Naive thymus-derived CD4-positive, alpha-beta T cell (primary cell): Measurements from ENCODE around the gene OR10W1. TPM values are rescaled to one million over a fixed set of nuclear protein-coding genes. Genes with fewer than 3 reads are reported as not detected.
A peak's percentile ranks its signal among the peaks of the same experiment; 100 is the strongest.

ENCODE experiments used
- ATAC-seq: fragments of 150-1000 bp; cut with Tn5 transposase; 2 replicates; pipeline ENCODE4 v1.10.0; 2021; ENCODE audit warnings: mild to moderate bottlenecking, moderate library complexity
- CTCF ChIA-PET: fragments of 350-600 bp; sonication (Branson Sonifier 250); formaldehyde crosslinking; loops from one replicate; lab custom pipeline; 2021; ENCODE audit warnings: antibody characterized with exemption; lab: Charles Lee
- POLR2A ChIA-PET: fragments of 350-600 bp; sonication (Branson Sonifier 250); formaldehyde crosslinking; loops from one replicate; lab custom pipeline; 2021; ENCODE audit warnings: antibody characterized with exemption, inconsistent platforms; lab: Charles Lee
- DNase-seq, 9 donors: peaks; one replicate each; pipeline versions ENCODE4 v3.0.0 to v3.0.0-alpha.2; 2020 to 2022; ENCODE audit warnings: mixed read lengths in 1 of 9
- H3K27ac ChIP-seq: one replicate; pipeline ENCODE4 v1.7.0; 2013; ENCODE audit warnings: mild to moderate bottlenecking, low read depth, low read length, moderate library complexity
- H3K27me3 ChIP-seq, 2 donors: one replicate each; pipeline ENCODE4 v1.7.0; 2013; ENCODE audit warnings: low read length in 2 of 2, mild to moderate bottlenecking in 2 of 2, moderate library complexity in 2 of 2; ENCODE audit not compliant: control insufficient read depth in 2 of 2, insufficient read depth in 2 of 2
- H3K36me3 ChIP-seq, 3 experiments: 1 replicate in 2 of 3; 2 replicates in 1 of 3; pipeline ENCODE4 v1.7.0; 2013; ENCODE audit warnings: low read length in 3 of 3, mild to moderate bottlenecking in 3 of 3, moderate library complexity in 1 of 3; ENCODE audit not compliant: insufficient read depth in 3 of 3, control insufficient read depth in 2 of 3
- H3K4me1 ChIP-seq, 2 donors: one replicate each; pipeline ENCODE4 v1.7.0; 2013; ENCODE audit warnings: low read length in 2 of 2, mild to moderate bottlenecking in 2 of 2, moderate library complexity in 1 of 2; ENCODE audit not compliant: control insufficient read depth in 2 of 2, insufficient read depth in 2 of 2
- H3K4me3 ChIP-seq: 2 replicates; pipeline ENCODE4 v1.7.0; 2013; ENCODE audit warnings: mild to moderate bottlenecking, low read length
- H3K9me3 ChIP-seq, 3 experiments: 1 replicate in 2 of 3; 2 replicates in 1 of 3; pipeline ENCODE4 v1.7.0; 2013; ENCODE audit warnings: low read length in 3 of 3; ENCODE audit not compliant: control insufficient read depth in 2 of 3
- H3K27ac Mint-ChIP-seq, 9 donors: one replicate each; pipeline ENCODE4 v1.8.0; 2020 to 2022; ENCODE audit warnings: mixed read lengths in 9 of 9, mild to moderate bottlenecking in 8 of 9, moderate library complexity in 5 of 9, inconsistent platforms in 2 of 9
- H3K27me3 Mint-ChIP-seq, 5 donors: one replicate each; pipeline ENCODE4 v1.8.0; 2021 to 2022; ENCODE audit warnings: mixed read lengths in 5 of 5, mild to moderate bottlenecking in 1 of 5
- H3K36me3 Mint-ChIP-seq, 5 donors: one replicate each; pipeline ENCODE4 v1.8.0; 2020 to 2022; ENCODE audit warnings: mixed read lengths in 5 of 5, mild to moderate bottlenecking in 3 of 5, inconsistent platforms in 1 of 5
- H3K4me1 Mint-ChIP-seq, 7 donors: one replicate each; pipeline ENCODE4 v1.8.0; 2020 to 2022; ENCODE audit warnings: mixed read lengths in 7 of 7, mild to moderate bottlenecking in 3 of 7, inconsistent platforms in 1 of 7
- H3K4me3 Mint-ChIP-seq, 10 donors: one replicate each; pipeline ENCODE4 v1.8.0; 2020 to 2022; ENCODE audit warnings: mild to moderate bottlenecking in 10 of 10, mixed read lengths in 10 of 10, moderate library complexity in 6 of 10, inconsistent platforms in 2 of 10
- H3K9me3 Mint-ChIP-seq, 11 donors: one replicate each; pipeline ENCODE4 v1.8.0; 2020 to 2022; ENCODE audit warnings: mixed read lengths in 11 of 11, mild to moderate bottlenecking in 4 of 11, inconsistent platforms in 1 of 11, moderate library complexity in 1 of 11
- intact Hi-C, 2 donors: fragments of 100-400 bp; cut with micrococcal nuclease; formaldehyde crosslinking; loops; one replicate each; pipeline ENCODE4 v1.15.1; 2023
- polyA plus RNA-seq, 2 donors: library from polyadenylated mRNA; unstranded; fragments of 300-500 nt; fragmentation: Illumina TruSeq; gene quantifications; one replicate each; pipeline ENCODE4 v1.2.3, GENCODE V29; 2021
- total RNA-seq, 6 experiments: library from RNA in 5 of 6; stranded (reverse) in 5 of 6; gene quantifications; 1 replicate in 5 of 6; 2 replicates in 1 of 6; pipeline ENCODE4 v1.2.3 and lab custom pipeline; 2021 to 2026

The OR10W1 gene
- total and polyA plus RNA-seq, 7 experiments from 2014 or later, result not detected

DNA sequence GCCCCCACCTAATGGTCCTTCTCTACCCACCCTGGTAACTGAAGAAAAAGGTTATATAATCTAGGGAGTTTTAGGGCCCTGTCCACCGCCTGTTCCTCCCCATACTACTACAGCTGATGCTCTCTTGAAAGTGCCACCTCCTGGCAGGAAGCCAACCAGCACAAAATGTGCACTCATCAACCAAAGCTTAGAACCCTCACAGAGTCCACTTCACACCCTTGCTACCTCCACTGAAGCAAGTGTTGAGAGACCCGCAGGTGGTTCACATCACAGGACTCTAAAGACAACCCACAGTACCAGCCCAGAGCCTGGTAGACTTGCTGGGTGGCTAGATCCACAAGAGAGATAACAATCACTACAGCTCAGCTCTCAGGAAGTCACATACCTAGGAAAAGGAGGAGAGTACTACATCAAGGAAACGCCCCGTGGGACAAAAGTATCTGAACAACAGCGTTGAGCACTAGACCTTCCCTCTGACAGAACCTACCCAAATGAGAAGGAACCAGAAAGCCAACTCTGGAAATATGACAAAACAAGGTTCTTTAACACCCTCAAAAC, 17.5 kb upstream of the OR10W1 start:
- peaks cover 0 to 12% (median 3%) of the 10 kb centered on the region in 7 donors for H3K4me1 Mint-ChIP-seq
- Histone ChIP-seq H3K27me3 (no peaks in the 10 kb centered on the region), H3K27ac (no peak overlapping the region), H3K4me1 (no peaks in the 10 kb centered on the region), H3K36me3 (no peaks in the 10 kb centered on the region), H3K9me3 (no peaks in the 10 kb centered on the region), H3K4me3 (no peak overlapping the region)
- POLR2A ChIA-PET, result no interaction called here
- ATAC-seq, result no peak
- CTCF ChIA-PET, result interaction anchor here (0.6 kb wide), 1 partner anchor 792 kb away, joined by 3 read pairs; no protein-coding TSS in a partner anchor
- intact Hi-C loops, result loop anchor here in 1 of 2 donors (1.0 to 5.0 kb wide), 2 partner anchors 623 to 717 kb away; no protein-coding TSS in a partner anchor
- peaks cover 0 to 4% (median 0%) of the 10 kb centered on the region in 5 donors for H3K36me3 Mint-ChIP-seq
- peak overlapping the region in 1 of 9 donors; percentile 5 for H3K27ac Mint-ChIP-seq
- H3K9me3 Mint-ChIP-seq, result peaks cover 0 to 22% (median 1%) of the 10 kb centered on the region in 11 donors
- no peak overlapping the region for H3K4me3 Mint-ChIP-seq
- H3K27me3 Mint-ChIP-seq, result peaks cover 0 to 37% (median 16%) of the 10 kb centered on the region in 5 donors
- DNase-seq, result peak in 1 of 9 donors; percentile 10

DNA sequence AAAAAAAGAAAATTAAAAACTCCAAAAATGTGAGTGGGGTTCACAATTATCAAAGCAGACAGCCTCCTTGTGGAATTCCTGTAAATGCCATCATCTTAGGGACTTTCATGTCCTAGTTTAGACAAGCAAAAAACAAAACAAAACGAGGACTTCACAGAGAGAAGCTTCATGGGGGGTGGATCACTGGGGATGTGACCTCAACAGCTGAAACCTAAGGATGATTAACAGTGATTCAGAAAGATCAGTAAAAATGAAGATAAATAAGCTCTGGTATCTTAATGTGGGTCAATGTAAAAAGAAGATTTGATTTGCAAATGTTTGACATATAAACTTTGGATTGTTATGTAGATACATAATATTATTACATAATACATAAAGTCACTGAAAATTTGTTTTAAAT, 8.1 kb upstream of the OR10W1 start:
- Histone ChIP-seq H3K4me1 (no peaks in the 10 kb centered on the region), H3K9me3 (no peaks in the 10 kb centered on the region), H3K36me3 (no peaks in the 10 kb centered on the region), H3K27me3 (no peaks in the 10 kb centered on the region), H3K27ac (no peak overlapping the region), H3K4me3 (no peak overlapping the region)
- Mint-ChIP-seq H3K4me3 (no peak overlapping the region), H3K9me3 (peaks cover 0 to 27% (median 4%) of the 10 kb centered on the region in 11 donors), H3K4me1 (no peaks in the 10 kb centered on the region), H3K27me3 (peaks cover 0 to 51% (median 24%) of the 10 kb centered on the region in 5 donors), H3K36me3 (no peaks in the 10 kb centered on the region), H3K27ac (no peak overlapping the region)
- intact Hi-C loops, result no loop called here
- ATAC-seq (no peak), DNase-seq (no peak)
- ChIA-PET POLR2A (no interaction called here), CTCF (no interaction called here)

DNA sequence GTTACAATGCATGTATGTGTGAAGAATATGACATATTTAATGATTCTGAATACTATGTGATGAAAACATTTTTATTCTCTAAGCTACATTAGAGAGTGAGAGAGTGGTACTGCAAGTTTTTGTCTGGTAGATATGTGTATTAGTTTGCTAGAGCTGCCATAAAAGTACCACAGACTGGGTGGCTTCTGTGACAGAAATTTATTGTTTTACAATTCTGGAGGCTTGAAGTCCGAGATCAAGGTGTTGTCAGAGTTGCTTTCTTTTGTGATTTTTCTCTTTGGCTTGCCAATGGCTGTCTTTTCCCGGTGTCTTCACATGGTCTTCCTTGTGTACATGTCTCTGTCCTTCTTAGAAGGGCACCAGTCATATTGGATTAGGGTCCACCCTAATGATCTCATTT, 6.9 kb upstream of the OR10W1 start:
- H3K9me3 Mint-ChIP-seq, result peaks cover 0 to 17% (median 3%) of the 10 kb centered on the region in 11 donors
- no peaks in the 10 kb centered on the region for H3K36me3 ChIP-seq
- H3K27ac ChIP-seq, result no peak overlapping the region
- ChIA-PET POLR2A (no interaction called here), CTCF (no interaction called here)
- H3K4me1 ChIP-seq, result no peaks in the 10 kb centered on the region
- no peak for ATAC-seq
- no peak overlapping the region for H3K4me3 ChIP-seq
- H3K27me3 ChIP-seq, result no peaks in the 10 kb centered on the region
- H3K27me3 Mint-ChIP-seq, result peaks cover 0 to 39% (median 27%) of the 10 kb centered on the region in 5 donors
- intact Hi-C loops, result no loop called here
- no peak overlapping the region for H3K27ac Mint-ChIP-seq
- H3K4me3 Mint-ChIP-seq, result no peak overlapping the region
- peaks cover 0 to 2% (median 0%) of the 10 kb centered on the region in 7 donors for H3K4me1 Mint-ChIP-seq
- H3K9me3 ChIP-seq, result no peaks in the 10 kb centered on the region
- DNase-seq, result no peak
- H3K36me3 Mint-ChIP-seq, result no peaks in the 10 kb centered on the region

GRCh38 chr11:58259983-58260382, 8.1 kb downstream of the OR10W1 start:
- Histone ChIP-seq H3K4me3 (no peak overlapping the region), H3K36me3 (no peaks in the 10 kb centered on the region), H3K27ac (no peak overlapping the region), H3K9me3 (no peaks in the 10 kb centered on the region), H3K27me3 (no peaks in the 10 kb centered on the region), H3K4me1 (no peaks in the 10 kb centered on the region)
- ChIA-PET POLR2A (no interaction called here), CTCF (no interaction called here)
- peaks cover 0 to 26% (median 8%) of the 10 kb centered on the region in 11 donors for H3K9me3 Mint-ChIP-seq
- ATAC-seq (no peak), DNase-seq (no peak)
- intact Hi-C loops, result no loop called here
- no peaks in the 10 kb centered on the region for H3K4me1 Mint-ChIP-seq
- no peak overlapping the region for H3K27ac Mint-ChIP-seq
- no peaks in the 10 kb centered on the region for H3K36me3 Mint-ChIP-seq
- peaks cover 0 to 35% (median 19%) of the 10 kb centered on the region in 5 donors for H3K27me3 Mint-ChIP-seq
- H3K4me3 Mint-ChIP-seq, result no peak overlapping the region

DNA sequence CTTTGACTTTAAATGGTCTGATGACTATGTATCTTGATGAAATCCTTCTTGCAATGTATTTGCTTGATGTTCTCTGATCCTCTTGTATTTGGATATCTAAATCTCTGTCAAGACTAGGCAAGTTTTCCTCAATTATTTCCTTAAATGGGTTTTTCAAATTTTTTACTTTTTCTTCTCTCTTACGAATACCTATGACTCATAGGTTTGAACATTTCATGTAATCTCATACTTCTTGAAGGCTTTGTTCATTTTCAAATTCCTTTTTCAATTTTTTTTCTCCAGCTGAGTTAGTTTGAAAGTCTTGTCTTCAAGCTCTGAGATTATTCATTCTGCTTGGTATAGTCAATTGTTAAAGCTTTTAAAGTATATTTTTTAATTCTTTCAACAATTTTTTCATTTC, 13.1 kb downstream of the OR10W1 start:
- Mint-ChIP-seq H3K27me3 (peaks cover 0 to 20% (median 10%) of the 10 kb centered on the region in 5 donors), H3K27ac (no peak overlapping the region), H3K36me3 (peaks cover 0 to 5% (median 0%) of the 10 kb centered on the region in 5 donors), H3K4me3 (no peak overlapping the region), H3K4me1 (no peaks in the 10 kb centered on the region), H3K9me3 (peaks cover 3 to 54% (median 14%) of the 10 kb centered on the region in 11 donors)
- ChIA-PET CTCF (no interaction called here), POLR2A (no interaction called here)
- intact Hi-C loops, result no loop called here
- Histone ChIP-seq H3K36me3 (no peaks in the 10 kb centered on the region), H3K4me1 (no peaks in the 10 kb centered on the region), H3K27ac (no peak overlapping the region), H3K9me3 (no peaks in the 10 kb centered on the region), H3K27me3 (no peaks in the 10 kb centered on the region), H3K4me3 (no peak overlapping the region)
- ATAC-seq, result no peak
- DNase-seq, result no peak

DNA sequence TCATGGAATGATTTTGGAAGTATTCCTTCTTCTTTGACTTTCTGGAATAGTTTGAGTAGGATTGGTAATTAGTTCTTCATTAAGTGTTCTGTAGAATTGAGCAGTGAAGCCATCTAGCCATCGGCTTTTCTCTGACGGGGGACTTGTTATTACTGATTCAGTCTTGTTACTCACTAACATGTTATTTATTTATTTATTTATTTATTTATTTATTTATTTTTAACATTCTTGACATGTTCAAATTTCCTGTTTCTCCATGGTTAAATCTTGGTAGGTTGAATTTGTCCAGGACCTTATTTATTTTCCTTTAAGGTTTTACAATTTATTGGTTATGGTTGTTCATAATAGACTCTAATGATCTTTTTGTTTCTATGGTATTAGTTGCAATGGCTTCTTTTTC, 24.1 kb downstream of the OR10W1 start:
- DNase-seq, result no peak
- peaks cover 0 to 3% (median 0%) of the 10 kb centered on the region in 5 donors for H3K36me3 Mint-ChIP-seq
- Histone ChIP-seq H3K36me3 (no peaks in the 10 kb centered on the region), H3K4me1 (no peaks in the 10 kb centered on the region), H3K9me3 (peaks cover 0 to 4% (median 0%) of the 10 kb centered on the region in 3 experiments), H3K4me3 (no peak overlapping the region), H3K27me3 (no peaks in the 10 kb centered on the region), H3K27ac (no peak overlapping the region)
- no peak for ATAC-seq
- no peaks in the 10 kb centered on the region for H3K4me1 Mint-ChIP-seq
- H3K27ac Mint-ChIP-seq, result no peak overlapping the region
- H3K27me3 Mint-ChIP-seq, result peaks cover 3 to 42% (median 29%) of the 10 kb centered on the region in 5 donors
- intact Hi-C loops, result no loop called here
- ChIA-PET CTCF (no interaction called here), POLR2A (no interaction called here)
- H3K4me3 Mint-ChIP-seq, result no peak overlapping the region
- peaks cover 0 to 36% (median 11%) of the 10 kb centered on the region in 11 donors for H3K9me3 Mint-ChIP-seq
